OCI-LY3 (cell line): ENCODE results near the gene IER3.

Source experiments
- H2AFZ ChIP-seq: fragments of 200-600, 300-600 bp; shearing (Covaris generic); 2 replicates; pipeline ENCODE4 v1.6.0; 2014; ENCODE audit warnings: antibody characterized with exemption, low read depth, low read length
- H3K27ac ChIP-seq: fragments of 200-600, 300-600 bp; sonication (generic); 2 replicates; pipeline ENCODE4 v1.5.1; 2014; ENCODE audit warnings: mild to moderate bottlenecking, low read length, moderate library complexity, mixed read lengths
- H3K27me3 ChIP-seq: fragments of 200-600, 300-600 bp; sonication (generic); 2 replicates; pipeline ENCODE4 v1.6.1; 2014; ENCODE audit warnings: low read depth, low read length, mixed read lengths
- H3K36me3 ChIP-seq: fragments of 200-600, 300-600 bp; sonication (generic); replicated peaks from 2 replicates; pipeline ENCODE3; 2014; ENCODE audit warnings: low read depth, low read length, mixed read lengths
- H3K4me1 ChIP-seq: fragments of 300-600, 200-600 bp; sonication (generic); 2 replicates; pipeline ENCODE4 v1.6.1; 2014; ENCODE audit warnings: low read length, mixed read lengths
- H3K4me2 ChIP-seq: fragments of 200-600, 300-600 bp; sonication (generic); 2 replicates; pipeline ENCODE4 v1.6.1; 2014; ENCODE audit warnings: low read length, mixed read lengths
- H3K4me3 ChIP-seq: fragments of 300-600, 200-600 bp; sonication (generic); 2 replicates; pipeline ENCODE4 v1.5.1; 2014; ENCODE audit warnings: antibody characterized with exemption, mild to moderate bottlenecking, low read length, moderate library complexity
- H3K79me2 ChIP-seq: fragments of 300-600, 200-600 bp; shearing (Covaris generic); 2 replicates; pipeline ENCODE4 v1.6.1; 2014; ENCODE audit warnings: mild to moderate bottlenecking, low read length, mixed read lengths
- H3K9ac ChIP-seq: fragments of 300-600, 200-600 bp; shearing (Covaris generic); 2 replicates; pipeline ENCODE4 v1.6.0; 2014; ENCODE audit warnings: mild to moderate bottlenecking, low read length, moderate library complexity
- H3K9me3 ChIP-seq: fragments of 200-600, 300-600 bp; shearing (Covaris generic); 2 replicates; pipeline ENCODE4 v1.6.1; 2014; ENCODE audit warnings: low read length, mixed read lengths; ENCODE audit not compliant: insufficient read depth
- H4K20me1 ChIP-seq: fragments of 200-600, 300-600 bp; sonication (generic); 2 replicates; pipeline ENCODE4 v1.6.1; 2016; ENCODE audit warnings: low read length, mixed read lengths; ENCODE audit not compliant: insufficient read depth
- CTCF ChIP-seq: fragments of 200-600, 300-600 bp; sonication (generic); IDR thresholded peaks from 2 replicates; pipeline ENCODE4 v1.5.1; 2014; ENCODE audit warnings: antibody characterized with exemption, low read length, low read depth
- EZH2phosphoT487 ChIP-seq: fragments of 200-600 bp; shearing (Covaris generic); IDR thresholded peaks from 2 replicates; pipeline ENCODE4 v1.6.1; 2018; ENCODE audit warnings: antibody characterized with exemption, mixed run types, low read depth

IER3 gene

GRCh38 chr6:30763618-30764489 lies 19.5 kb upstream of the IER3 start:
- Histone ChIP-seq H2AFZ (peak overlapping the region; percentile 91), H3K79me2 (no peaks in the 10 kb centered on the region), H3K9ac (0 out of 2 replicates have a peak overlapping the region, but pooled peaks have one; percentile 20), H3K27me3 (no peaks in the 10 kb centered on the region), H3K36me3 (no peaks in the 10 kb centered on the region), H4K20me1 (no peaks in the 10 kb centered on the region), H3K4me1 (peaks cover 18% of the 10 kb centered on the region), H3K27ac (no peak overlapping the region), H3K4me2 (peak overlapping the region; percentile 56), H3K4me3 (no peak overlapping the region), H3K9me3 (no peaks in the 10 kb centered on the region)
- TF ChIP-seq EZH2phosphoT487: no peak
- no peak for TF ChIP-seq CTCF

- TF ChIP-seq CTCF (no peak), EZH2phosphoT487 (no peak)
- Histone ChIP-seq H3K27ac (no peak overlapping the region), H3K79me2 (no peaks in the 10 kb centered on the region), H3K9ac (no peak overlapping the region), H3K27me3 (no peaks in the 10 kb centered on the region), H3K9me3 (no peaks in the 10 kb centered on the region), H3K4me1 (peaks cover 23% of the 10 kb centered on the region), H3K4me3 (no peak overlapping the region), H2AFZ (peak overlapping the region; percentile 91; the same call in 1 of the 2 replicates), H4K20me1 (no peaks in the 10 kb centered on the region), H3K4me2 (peak overlapping the region; percentile 56), H3K36me3 (no peaks in the 10 kb centered on the region)
Observed at GRCh38 chr6:30763155-30763617, 18.8 kb upstream of the IER3 start.

- Histone ChIP-seq H3K4me3 (no peak overlapping the region), H3K27me3 (no peaks in the 10 kb centered on the region), H3K4me1 (peaks cover 23% of the 10 kb centered on the region), H3K4me2 (no peak overlapping the region), H3K27ac (no peak overlapping the region), H3K36me3 (no peaks in the 10 kb centered on the region), H3K79me2 (no peaks in the 10 kb centered on the region), H2AFZ (no peak overlapping the region), H3K9ac (no peak overlapping the region), H3K9me3 (no peaks in the 10 kb centered on the region), H4K20me1 (no peaks in the 10 kb centered on the region)
- no peak for TF ChIP-seq CTCF
- no peak for TF ChIP-seq EZH2phosphoT487
Observed at GRCh38 chr6:30761791-30762429, 17.6 kb upstream of the IER3 start.

GRCh38 chr6:30760549-30760948 lies 16.2 kb upstream of the IER3 start:
- Histone ChIP-seq H3K36me3 (no peaks in the 10 kb centered on the region), H2AFZ (no peak overlapping the region), H3K79me2 (no peaks in the 10 kb centered on the region), H4K20me1 (no peaks in the 10 kb centered on the region), H3K9me3 (no peaks in the 10 kb centered on the region), H3K9ac (no peak overlapping the region), H3K4me3 (no peak overlapping the region), H3K27me3 (no peaks in the 10 kb centered on the region), H3K4me1 (peaks cover 23% of the 10 kb centered on the region), H3K27ac (no peak overlapping the region), H3K4me2 (no peak overlapping the region)
- TF ChIP-seq EZH2phosphoT487: no peak
- no peak for TF ChIP-seq CTCF
